IMR-90 (cell line): ENCODE data around the gene WDFY1. TPM values are rescaled to one million over a fixed set of nuclear protein-coding genes. Genes with fewer than 3 reads are reported as not detected.
A peak's percentile ranks its signal among the peaks of the same experiment; 100 is the strongest.

Experiments used
- ATAC-seq: fragments of 200-7000 bp; cut with Tn5 transposase; 2 replicates; pipeline ENCODE4 v1.9.1; 2020; ENCODE audit warnings: low read depth, mild to moderate bottlenecking, moderate library complexity
- BruUV-seq: library from RNA; stranded (reverse); fragments of 400-500 nt; replicated peaks from 2 replicates; lab custom pipeline; 2021; lab: Mats Ljungman, UMichigan
- CTCF ChIA-PET: fragments of 300-600 bp; formaldehyde crosslinking; extraction: SDS; loops from one replicate; lab custom pipeline; 2021; ENCODE audit warnings: antibody characterized with exemption; lab: Yijun Ruan, JAX
- POLR2A ChIA-PET: fragments of 300-600 bp; sonication (Branson Sonifier 250); formaldehyde crosslinking; loops from one replicate; lab custom pipeline; 2022; ENCODE audit warnings: antibody characterized with exemption; ENCODE audit not compliant: unreplicated experiment; lab: Charles Lee
- DNase-seq: peaks from one replicate; pipeline ENCODE4 v3.0.0; 2013
- H2AFZ ChIP-seq: replicated peaks from 2 replicates; pipeline ENCODE3; 2013; ENCODE audit warnings: low read length, mild to moderate bottlenecking; ENCODE audit not compliant: poor library complexity
- H2AK5ac ChIP-seq: 2 replicates; pipeline ENCODE4 v1.6.1; 2013; ENCODE audit warnings: low read depth, low read length, inconsistent platforms
- H2AK9ac ChIP-seq: replicated peaks from 2 replicates; pipeline ENCODE3; 2013; ENCODE audit warnings: mild to moderate bottlenecking, low read depth, low read length, moderate library complexity; ENCODE audit not compliant: poor library complexity
- H2BK120ac ChIP-seq: 2 replicates; pipeline ENCODE4 v1.6.1; 2013; ENCODE audit warnings: low read depth, low read length, inconsistent platforms
- H2BK15ac ChIP-seq: 3 replicates; pipeline ENCODE4 v1.6.1; 2013; ENCODE audit warnings: low read depth, low read length, inconsistent platforms
- H2BK20ac ChIP-seq: 2 replicates; pipeline ENCODE4 v1.6.1; 2013; ENCODE audit warnings: low read depth, mild to moderate bottlenecking, inconsistent platforms, low read length, moderate library complexity
- H2BK5ac ChIP-seq: 2 replicates; pipeline ENCODE4 v1.6.1; 2013; ENCODE audit warnings: mild to moderate bottlenecking, low read depth, low read length, inconsistent platforms; ENCODE audit not compliant: poor library complexity, severe bottlenecking
- H3K14ac ChIP-seq: replicated peaks from 2 replicates; pipeline ENCODE4 v1.6.1; 2013; ENCODE audit warnings: low read depth, low read length, inconsistent platforms
- H3K18ac ChIP-seq: 2 replicates; pipeline ENCODE4 v1.6.1; 2013; ENCODE audit warnings: low read depth, low read length, control low read depth
- H3K23ac ChIP-seq: 2 replicates; pipeline ENCODE4 v1.6.1; 2013; ENCODE audit warnings: low read depth, low read length, inconsistent platforms
- H3K27ac ChIP-seq: 2 replicates; pipeline ENCODE4 v1.5.1; 2013; ENCODE audit warnings: mild to moderate bottlenecking, control low read depth, low read length; ENCODE audit not compliant: insufficient read depth
- H3K27me3 ChIP-seq: 2 replicates; pipeline ENCODE4 v1.6.1; 2013; ENCODE audit warnings: low read length; ENCODE audit not compliant: control insufficient read depth, insufficient read depth
- H3K36me3 ChIP-seq: 2 replicates; pipeline ENCODE4 v1.6.1; 2013; ENCODE audit warnings: low read length, mixed read lengths; ENCODE audit not compliant: control insufficient read depth, insufficient read depth
- H3K4ac ChIP-seq: 2 replicates; pipeline ENCODE4 v1.6.1; 2013; ENCODE audit warnings: low read depth, low read length, inconsistent platforms
- H3K4me1 ChIP-seq: 2 replicates; pipeline ENCODE4 v1.6.1; 2013; ENCODE audit warnings: low read length, mixed read lengths; ENCODE audit not compliant: control insufficient read depth, insufficient read depth
- H3K4me2 ChIP-seq: 2 replicates; pipeline ENCODE4 v1.6.1; 2013; ENCODE audit warnings: low read depth, mild to moderate bottlenecking, control low read depth, low read length, moderate library complexity
- H3K4me3 ChIP-seq: 2 replicates; pipeline ENCODE4 v1.5.1; 2013; ENCODE audit warnings: low read depth, mild to moderate bottlenecking, control low read depth, low read length, moderate library complexity; ENCODE audit not compliant: insufficient read depth
- H3K56ac ChIP-seq: 2 replicates; pipeline ENCODE4 v1.6.1; 2013; ENCODE audit warnings: low read length, inconsistent platforms; ENCODE audit not compliant: insufficient read depth; ENCODE audit errors: extremely low read depth
- H3K79me1 ChIP-seq, 2 experiments: 2 replicates each; pipeline ENCODE4 v1.6.1; 2013; ENCODE audit warnings: low read length in 2 of 2, inconsistent platforms in 1 of 2, low read depth in 1 of 2
- H3K9ac ChIP-seq: 2 replicates; pipeline ENCODE4 v1.6.1; 2013; ENCODE audit warnings: low read depth, low read length, control low read depth
- H3K9me1 ChIP-seq: 2 replicates; pipeline ENCODE4 v1.6.1; 2013; ENCODE audit warnings: low read length, inconsistent platforms; ENCODE audit not compliant: insufficient read depth
- H3K9me3 ChIP-seq: 2 replicates; pipeline ENCODE4 v1.6.1; 2013; ENCODE audit warnings: low read length; ENCODE audit not compliant: control insufficient read depth, insufficient read depth
- H4K20me1 ChIP-seq: 2 replicates; pipeline ENCODE4 v1.6.1; 2013; ENCODE audit warnings: low read length, inconsistent platforms; ENCODE audit not compliant: insufficient read depth
- H4K5ac ChIP-seq: 2 replicates; pipeline ENCODE4 v1.6.1; 2013; ENCODE audit warnings: mild to moderate bottlenecking, low read depth, low read length, control low read depth
- H4K8ac ChIP-seq, 2 experiments: 2 replicates each; pipeline ENCODE4 v1.6.1; 2013; ENCODE audit warnings: low read depth in 2 of 2, low read length in 2 of 2, control low read depth in 1 of 2, inconsistent platforms in 1 of 2
- H4K91ac ChIP-seq: 2 replicates; pipeline ENCODE4 v1.6.1; 2013; ENCODE audit warnings: low read depth, low read length, inconsistent platforms; ENCODE audit not compliant: insufficient read depth
- CEBPB ChIP-seq: IDR thresholded peaks from 2 replicates; pipeline ENCODE4 v1.6.1; 2012; ENCODE audit warnings: low read depth, low read length, improper control_type of control experiment
- MXI1 ChIP-seq: IDR thresholded peaks from 2 replicates; pipeline ENCODE4 v1.6.1; 2012; ENCODE audit warnings: low read depth, mild to moderate bottlenecking, low read length, moderate library complexity, borderline replicate concordance
- NFE2L2 ChIP-seq: fragments of 150-350 bp; IDR thresholded peaks from 2 replicates; pipeline ENCODE4 v1.6.1; 2016; ENCODE audit warnings: low read depth, mild to moderate bottlenecking, low read length
- USF2 ChIP-seq: fragments of 150-350 bp; IDR thresholded peaks from 2 replicates; pipeline ENCODE4 v1.6.1; 2017; ENCODE audit warnings: mild to moderate bottlenecking, antibody characterized with exemption, low read length, low read depth
- WGBS, 2 experiments: methylation state at CpG; one replicate each; pipeline versions ENCODE4 v1.1.5 to v1.1.7; 2013; ENCODE audit warnings: missing lambda C conversion rate in 2 of 2; ENCODE audit not compliant: insufficient read length in 1 of 2; ENCODE audit errors: extremely low coverage in 2 of 2; 5-methylcytosine and 5-hydroxymethylcytosine counted together
- dilution Hi-C: fragments of 300-500 bp; cut with HindIII; formaldehyde crosslinking; loops from one replicate; pipeline ENCODE4 v1.14.3; 2018; ENCODE audit warnings: low sequenced_read_pairs; ENCODE audit not compliant: unreplicated experiment
- in situ Hi-C: fragments of 300-500 bp; cut with MboI; formaldehyde crosslinking; loops from 3 replicates; pipeline ENCODE4 v1.14.3; 2019; ENCODE audit warnings: low sequenced_read_pairs, inconsistent platforms, mixed read lengths
- intact Hi-C: fragments of 100-400 bp; cut with micrococcal nuclease; formaldehyde crosslinking; loops from 2 replicates; pipeline ENCODE4 v1.10.0; 2022
- polyA plus RNA-seq, 3 experiments: library from polyadenylated mRNA; depleted of rRNA; stranded (reverse); fragments of >200 nt; gene quantifications; 2 replicates each; pipeline ENCODE4 v1.2.3, GENCODE V29; 2012; ENCODE audit warnings: low replicate concordance in 1 of 3
- total RNA-seq: library from RNA; depleted of rRNA; stranded (reverse); fragments of >200 nt; gene quantifications from 2 replicates; pipeline ENCODE4 v1.2.3, GENCODE V29; 2012

WDFY1 gene
- total and polyA plus RNA-seq, 2 of the 4 experiments (the other 2 are of a cell fraction): 35.6 to 93.6 TPM

GRCh38 chr2:223846515-223846914 is 98.6 kb downstream of the WDFY1 start:
- peak; percentile 95 for ATAC-seq
- intact Hi-C loops: no loop called here
- H3K9ac ChIP-seq: no peak overlapping the region

More at GRCh38 chr2:223846515-223846914, 98.6 kb downstream of the WDFY1 start:
- peaks cover 2% of the 10 kb centered on the region for H3K36me3 ChIP-seq
- no peaks in the 10 kb centered on the region for H4K20me1 ChIP-seq
- H3K14ac ChIP-seq: peak overlapping the region; percentile 73
- H3K27ac ChIP-seq: peak overlapping the region; percentile 67
- peaks cover 2% of the 10 kb centered on the region; the same call in 1 of the 2 replicates for H3K9me3 ChIP-seq
- no peak overlapping the region for H3K56ac ChIP-seq
- H3K4ac ChIP-seq: peak overlapping the region; percentile 55; the same call in 1 of the 2 replicates
- WGBS, 2 experiments: no CpG with 5 or more reads among the region's 1 CpG
- H3K4me2 ChIP-seq: no peak overlapping the region
- H2BK15ac ChIP-seq: 0 out of 3 replicates have a peak overlapping the region, but pooled peaks have one; percentile 56
- H3K18ac ChIP-seq: peak overlapping the region; percentile 77; the same call in 1 of the 2 replicates
- BruUV-seq: no TSS peak
- peaks cover 3% of the 10 kb centered on the region for H3K4me1 ChIP-seq
- no peaks in the 10 kb centered on the region for H3K79me1 ChIP-seq
- peak overlapping the region; percentile 47; the same call in 1 of the 2 replicates for H4K91ac ChIP-seq
- peak overlapping the region; percentile 42; the same call in 1 of the 2 replicates for H3K23ac ChIP-seq
- no peaks in the 10 kb centered on the region for H3K27me3 ChIP-seq
- peak overlapping the region; percentile 53; the same call in 1 of the 2 replicates for H2BK120ac ChIP-seq
- TF ChIP-seq MXI1 (no peak), USF2 (no peak; the same call in 1 of the 2 replicates), NFE2L2 (no peak), CEBPB (peak; percentile 93)
- no peak overlapping the region; the same call in 1 of the 2 replicates for H4K5ac ChIP-seq
- H3K9me1 ChIP-seq: no peaks in the 10 kb centered on the region
- H2AFZ ChIP-seq: peak overlapping the region; percentile 13
- peak overlapping the region; percentile 59; the same call in 1 of the 2 replicates for H2BK20ac ChIP-seq
- H2AK5ac ChIP-seq: peak overlapping the region; percentile 73; the same call in 1 of the 2 replicates
- dilution Hi-C loops: no loop called here
- in situ Hi-C loops: no loop called here
- DNase-seq: peak; percentile 93
- H2AK9ac ChIP-seq: peak overlapping the region; percentile 44
- CTCF ChIA-PET: interaction anchor here (1.3 kb wide), 1 partner anchor 108 kb away, joined by 3 read pairs; no protein-coding TSS in a partner anchor
- POLR2A ChIA-PET: no interaction called here
- peak overlapping the region; percentile 79 for H2BK5ac ChIP-seq
- H3K4me3 ChIP-seq: no peak overlapping the region
- H4K8ac ChIP-seq: peak overlapping the region in 1 of 2 experiments; percentile 73; a peak in 1 of 4 replicates
